ENCODE measurements around the gene RTP5.
"Not testable (repeated sequence)": the region's sequence is repeated elsewhere in the genome, so short reads cannot be mapped to it uniquely, and the experiment has no call there.

Gene RTP5

DNA sequence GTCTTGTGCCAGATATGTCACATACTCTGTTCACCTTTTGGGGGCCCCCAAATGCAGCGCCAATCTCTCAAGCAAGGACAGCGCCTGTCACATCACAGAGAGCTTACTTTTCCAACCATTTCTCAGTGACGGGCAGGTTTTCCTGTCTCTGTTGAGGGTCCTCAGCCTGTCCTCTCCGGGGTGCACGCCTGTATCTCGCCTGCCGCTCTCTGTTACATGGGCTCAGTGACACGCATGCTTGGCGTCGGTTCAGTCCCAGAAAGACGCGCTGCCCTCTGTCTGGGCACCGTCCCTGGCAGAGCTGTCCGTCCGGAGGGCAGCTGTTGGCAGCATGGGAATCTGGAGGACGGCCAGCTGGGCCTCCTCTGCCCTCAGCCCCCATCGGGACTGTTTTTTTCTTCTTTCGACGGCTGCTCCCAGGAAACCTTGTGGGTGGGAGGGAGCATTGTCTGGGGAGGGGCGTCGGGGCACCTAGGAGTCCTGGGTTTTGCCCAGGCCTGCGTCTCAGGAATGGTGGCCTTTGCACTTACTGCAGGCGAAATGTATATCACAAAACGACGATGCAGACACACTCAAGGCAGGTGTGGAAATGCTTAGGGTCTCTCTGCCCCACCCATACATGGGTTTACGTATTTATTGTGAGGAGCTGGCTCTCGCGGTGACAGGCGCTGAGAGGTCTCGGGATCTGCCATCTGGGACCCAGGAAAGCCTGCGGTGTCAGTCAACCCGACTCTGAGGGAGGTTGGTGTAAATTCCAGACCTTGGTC is 30.9 kb downstream of the RTP5 start:
- no peak for DNase-seq

DNA sequence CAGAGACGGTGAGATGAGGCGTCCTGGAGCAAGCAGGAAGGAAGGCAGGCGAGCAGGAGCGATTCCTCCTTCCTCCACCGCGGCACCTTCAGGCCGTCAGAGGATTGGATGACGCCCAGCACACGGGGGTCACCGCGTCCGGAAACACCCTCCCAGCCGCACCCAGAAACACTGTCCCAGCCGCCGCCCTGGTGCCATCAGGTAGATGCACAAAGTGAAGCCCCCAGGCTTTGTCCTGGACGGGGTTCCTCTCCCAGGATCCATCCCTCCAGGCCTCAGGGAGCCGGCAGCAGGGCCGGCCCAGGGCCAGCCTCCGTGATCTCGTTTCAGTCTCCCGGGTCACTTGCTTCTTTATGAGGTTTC is 31.5 kb downstream of the RTP5 start:
- no peak for DNase-seq

DNA sequence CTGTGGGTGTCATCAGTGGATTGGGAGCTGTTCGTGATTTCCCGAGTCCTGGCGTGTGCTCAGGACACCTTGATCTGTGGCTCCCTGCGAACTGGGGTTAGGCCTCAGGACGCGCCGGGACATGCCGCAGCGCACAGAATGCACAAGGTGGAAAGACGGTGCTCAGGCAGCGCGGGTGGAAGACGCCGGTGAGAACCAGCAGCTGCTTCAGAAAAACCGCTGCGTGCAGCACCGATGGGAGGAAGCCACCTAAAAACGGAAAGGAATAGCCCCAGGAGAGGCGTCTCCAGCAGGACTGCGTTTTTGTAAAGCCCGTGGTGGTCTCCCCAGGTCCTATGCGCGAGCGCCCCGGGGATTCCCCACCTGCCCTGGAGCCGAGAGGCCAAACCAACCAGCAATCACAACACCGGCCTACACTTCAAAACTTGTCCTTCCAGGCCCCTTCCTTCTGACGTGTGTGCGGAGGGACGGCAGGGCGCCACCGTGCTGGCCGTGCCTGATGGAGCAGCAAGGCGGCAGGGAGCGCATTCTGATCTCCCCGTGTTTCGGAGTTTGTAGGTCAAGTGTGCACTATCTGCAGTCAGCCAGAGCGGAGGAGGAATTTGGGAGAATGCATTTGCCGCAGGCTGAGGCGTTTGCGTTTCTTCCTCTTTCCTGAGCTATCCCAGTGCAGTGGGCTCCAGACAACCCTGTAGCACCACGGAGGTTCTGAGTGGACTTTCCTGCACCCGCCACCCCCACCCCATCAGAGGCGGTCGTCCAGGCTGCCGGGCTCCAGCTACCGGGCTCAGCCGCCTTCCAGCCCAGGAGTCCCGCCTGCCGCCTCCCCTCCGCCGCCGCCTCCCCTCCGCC is 32.2 kb downstream of the RTP5 start:
- no peak for DNase-seq

DNA sequence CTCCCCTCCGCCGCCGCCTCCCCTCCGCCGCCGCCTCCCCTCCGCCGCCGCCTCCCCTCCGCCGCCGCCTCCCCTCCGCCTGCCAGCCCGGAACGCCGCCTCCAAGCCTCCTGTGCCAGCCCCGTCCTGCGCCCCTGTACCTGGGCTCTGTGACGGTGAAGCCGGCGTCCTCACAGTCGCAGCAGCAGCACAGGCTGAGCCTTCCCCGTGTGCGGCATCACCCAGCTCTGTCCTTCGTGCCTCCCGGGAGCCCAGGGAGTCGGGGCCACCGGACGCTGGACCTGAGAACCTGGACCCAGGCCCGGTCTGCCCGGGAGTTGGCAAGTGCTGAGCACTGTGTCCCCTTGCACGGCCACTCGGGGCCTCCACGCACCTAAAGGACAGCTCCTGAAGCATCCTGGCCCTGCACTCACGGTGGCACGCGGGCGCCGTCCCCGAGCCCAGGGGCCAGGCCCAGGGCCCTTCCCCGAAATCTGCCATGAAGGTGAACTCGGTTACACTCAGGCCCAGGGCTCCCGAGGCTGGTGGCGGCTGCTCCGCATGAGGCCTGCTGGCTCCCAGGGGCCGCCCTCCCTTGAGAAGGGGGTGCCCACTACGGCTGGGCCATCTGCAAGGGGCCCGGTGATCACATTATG is 32.9 kb downstream of the RTP5 start:
- DNase-seq: no peak

DNA sequence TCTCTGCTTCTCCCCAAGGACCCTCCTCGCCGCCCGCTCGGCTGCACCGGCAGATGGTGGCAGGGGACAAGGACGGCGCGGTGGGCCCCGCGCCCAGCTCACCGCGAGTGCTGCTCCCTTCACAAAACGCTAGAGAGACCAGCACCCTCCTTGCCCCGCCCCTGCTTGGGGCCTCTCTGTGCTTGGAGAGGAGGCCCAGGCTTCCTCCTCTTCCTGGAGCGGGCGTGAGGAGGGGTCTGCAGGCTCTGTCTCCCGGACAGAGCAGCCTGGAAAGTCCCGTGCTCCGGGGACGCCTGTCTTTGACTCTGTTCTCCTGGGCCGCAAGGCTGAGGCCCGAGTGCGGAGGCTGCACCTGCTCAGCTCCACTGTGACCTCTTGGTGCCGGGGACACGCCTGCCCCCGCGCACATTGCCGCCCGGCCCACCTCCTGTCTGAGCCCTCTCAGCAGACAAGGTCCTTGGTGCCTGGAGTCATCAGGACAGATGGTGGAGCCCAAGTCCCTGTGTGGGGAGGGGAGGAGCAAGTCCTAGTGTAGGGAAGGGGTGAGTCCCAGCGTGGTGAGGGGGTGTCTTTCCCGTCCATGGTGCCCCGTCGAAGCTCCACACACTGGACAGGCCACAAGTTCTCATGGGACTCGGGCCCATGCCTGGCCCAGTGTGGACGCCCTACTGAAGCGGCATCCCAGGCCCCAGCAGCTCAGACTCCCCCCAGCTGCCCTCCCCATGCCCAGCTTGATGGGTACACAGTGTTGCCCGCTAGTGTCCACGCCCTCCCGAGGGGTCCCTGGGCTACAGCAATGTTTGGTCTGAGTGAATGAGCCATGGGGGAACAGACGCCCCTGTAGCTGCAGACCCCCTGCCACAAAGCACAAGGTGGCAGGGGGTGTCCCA is 33.8 kb downstream of the RTP5 start:
- DNase-seq: no peak

DNA sequence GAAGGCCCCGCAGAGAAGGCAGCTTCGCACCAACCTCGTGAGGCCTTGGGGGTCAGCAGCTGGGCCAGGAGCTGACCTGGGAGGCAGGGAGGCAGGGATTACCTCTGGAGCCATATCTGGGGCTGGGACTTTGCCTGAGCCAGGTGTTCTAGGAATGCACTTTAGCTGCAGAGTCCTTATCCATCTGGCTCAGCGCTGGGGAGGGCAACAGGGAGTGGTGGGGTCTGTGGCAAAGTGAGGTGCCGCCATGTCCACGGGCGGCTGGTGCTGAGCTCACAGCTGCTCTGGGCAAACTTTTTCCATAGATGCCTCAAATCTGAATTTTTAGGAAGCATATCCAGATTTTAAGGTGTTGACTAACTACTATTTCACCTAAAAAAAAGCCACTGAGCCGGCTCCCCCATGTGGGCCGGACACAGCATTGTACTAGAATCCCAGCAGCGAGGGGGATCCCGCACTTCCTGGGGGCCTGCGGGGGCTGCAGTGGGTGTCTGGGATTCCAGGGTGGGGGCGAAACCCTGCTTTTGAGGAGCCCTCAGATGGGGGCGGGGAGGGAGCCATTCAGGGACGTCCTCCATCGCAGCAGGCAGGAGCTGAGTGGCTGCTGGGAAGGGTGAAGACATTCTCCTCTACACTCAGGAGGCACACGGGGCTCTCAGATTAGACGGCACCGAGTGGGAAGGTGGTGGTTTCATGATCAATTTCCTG is 34.6 kb downstream of the RTP5 start:
- no peak for DNase-seq

DNA sequence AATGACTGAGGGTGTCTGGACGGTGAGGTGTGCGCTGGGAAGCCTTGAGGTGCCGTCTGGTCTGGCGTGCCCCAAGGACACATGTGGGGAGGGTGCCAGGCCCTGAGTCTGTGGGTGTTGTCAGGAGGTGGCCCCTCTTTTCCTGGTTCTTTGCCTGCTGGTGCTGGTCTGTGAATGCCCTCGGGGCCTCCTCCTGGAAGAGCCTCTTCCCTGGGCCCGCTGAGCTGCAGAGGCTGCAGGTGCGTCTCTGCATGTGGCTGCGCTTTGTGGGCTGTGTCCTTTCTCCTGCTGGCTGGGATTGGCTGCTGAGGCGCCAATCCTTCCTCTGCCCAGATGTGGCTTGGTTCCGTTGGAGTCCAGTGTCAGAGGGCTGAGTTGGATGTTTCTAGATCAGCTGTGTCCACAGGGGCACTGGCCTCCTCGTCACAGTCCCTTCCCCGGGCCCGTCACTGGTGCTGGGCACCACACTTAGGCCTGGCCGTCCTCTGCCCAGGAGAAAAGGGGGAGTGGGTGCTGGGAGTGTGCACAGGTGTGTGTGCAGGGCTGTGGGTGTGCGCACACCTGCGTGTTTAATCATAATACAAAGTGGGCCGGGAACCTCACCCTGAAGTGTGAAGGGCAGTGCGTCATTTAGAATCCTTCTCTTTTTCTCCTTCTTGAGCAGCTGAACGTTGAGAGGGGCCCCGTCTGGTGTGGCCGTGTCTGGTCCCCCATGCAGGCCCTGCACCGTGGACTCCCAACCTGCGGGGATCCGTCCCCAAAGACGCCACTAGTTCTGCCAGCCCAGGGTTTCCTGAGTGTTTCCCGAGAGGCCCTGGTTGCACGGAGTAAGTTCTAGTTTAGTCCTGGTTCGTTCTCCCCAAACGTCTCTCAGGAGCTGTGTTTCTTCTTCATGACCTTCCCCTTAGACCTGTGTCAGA is 35.5 kb downstream of the RTP5 start:
- DNase-seq: no peak

DNA sequence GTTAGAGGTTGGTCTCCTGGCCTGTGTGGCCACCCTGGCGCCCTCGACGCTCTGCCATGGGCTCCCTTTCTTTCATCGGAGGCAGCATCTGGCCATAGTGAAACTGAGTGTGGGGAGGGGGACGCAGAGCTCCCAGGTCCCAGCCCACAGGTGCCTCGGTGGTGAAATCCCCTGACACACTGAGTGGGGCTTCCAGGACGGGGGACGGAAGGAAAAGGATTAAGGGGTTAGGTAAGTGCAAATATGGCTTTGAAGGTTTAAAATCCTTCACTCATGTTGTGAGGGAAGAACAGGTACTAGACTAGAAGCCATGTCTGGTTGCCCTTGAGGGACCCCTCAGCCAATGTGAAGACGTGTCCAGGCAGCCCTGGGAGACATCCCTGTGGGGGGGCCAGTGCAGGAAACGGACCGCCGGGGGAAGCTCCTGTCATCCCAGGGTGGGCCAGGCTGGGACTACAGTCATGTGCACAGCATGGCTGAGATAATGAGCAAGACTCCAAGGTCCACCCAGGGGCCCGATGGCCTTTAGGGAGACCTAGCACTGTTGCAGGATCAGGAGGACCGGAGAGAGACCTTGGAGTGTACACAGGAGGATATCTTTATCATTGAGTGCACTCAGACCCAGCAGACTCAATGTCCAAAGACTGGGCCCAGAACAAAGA is 36.3 kb downstream of the RTP5 start:
- DNase-seq: no peak

DNA sequence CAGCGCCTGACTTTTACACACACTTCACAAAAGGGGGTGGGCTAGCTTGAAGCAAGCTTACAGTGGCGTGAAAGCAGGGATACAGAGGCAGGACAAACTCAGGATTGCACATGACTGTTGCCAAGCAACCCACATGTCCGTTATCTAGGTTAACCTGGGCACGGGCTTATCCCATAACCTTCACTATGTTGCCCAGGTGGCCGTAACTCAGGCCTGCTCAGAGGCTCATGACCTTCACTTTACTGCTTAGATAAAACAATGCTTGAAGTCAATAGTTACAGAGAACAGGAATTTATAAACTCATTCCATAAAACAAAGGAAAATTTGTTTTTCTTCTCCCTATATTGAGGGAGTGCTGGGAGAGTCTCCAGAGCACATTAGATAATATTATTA is 36.8 kb downstream of the RTP5 start:
- not testable (repeated sequence) for DNase-seq

DNA sequence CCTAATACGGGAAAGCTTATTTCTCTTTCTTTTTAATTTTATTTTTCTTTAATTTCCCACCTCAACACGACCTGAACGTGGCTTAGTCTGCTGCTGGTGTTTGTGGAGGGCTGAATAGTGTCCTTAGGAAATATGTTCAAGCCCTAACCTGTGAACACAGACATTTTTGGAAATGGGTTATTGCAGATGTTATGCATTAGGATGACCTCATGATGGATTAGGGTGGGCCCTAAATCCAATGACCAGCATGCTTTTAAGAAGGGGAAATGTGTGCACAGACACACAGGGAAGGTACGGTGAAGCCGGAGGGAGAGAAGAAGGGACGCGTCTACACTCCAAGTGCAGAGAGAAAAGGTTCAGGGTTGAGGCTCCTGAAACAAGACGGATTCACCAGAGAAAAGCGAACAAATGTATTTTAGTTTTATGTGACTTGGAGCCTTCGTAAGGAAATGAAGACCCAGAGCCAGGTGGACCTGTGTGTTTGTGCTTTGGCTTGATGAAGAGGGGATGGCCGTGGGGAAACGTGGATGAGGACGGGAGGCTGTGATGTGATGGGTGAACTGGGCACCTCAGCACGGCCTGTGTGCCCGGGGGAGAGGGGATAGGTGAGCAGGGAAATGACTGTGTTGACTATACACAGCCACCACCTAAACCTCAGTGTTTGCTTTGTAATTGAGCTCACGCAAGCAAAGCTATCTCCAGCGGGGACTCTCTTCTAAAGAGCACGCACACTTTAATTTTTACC is 37.5 kb downstream of the RTP5 start:
- DNase-seq: no peak

DNA sequence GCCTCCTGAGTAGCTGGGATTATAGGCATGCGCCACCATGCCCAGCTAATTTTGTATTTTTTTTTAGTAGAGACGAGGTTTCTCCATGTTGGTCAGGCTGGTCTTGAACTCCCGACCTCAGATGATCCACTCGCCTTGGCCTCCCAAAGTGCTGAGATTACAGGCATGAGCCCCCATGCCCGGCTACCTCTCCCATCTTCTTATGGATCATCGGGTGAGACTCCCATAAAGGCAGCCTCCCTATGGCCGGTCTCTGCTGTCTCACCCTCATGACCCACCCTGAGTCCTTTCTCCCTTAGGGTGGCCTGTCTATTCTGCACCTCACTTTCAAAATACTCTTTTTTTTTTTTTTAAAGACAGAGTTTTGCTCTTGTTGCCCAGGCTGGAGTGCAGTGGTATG is 38.3 kb downstream of the RTP5 start:
- not testable (repeated sequence) for DNase-seq

DNA sequence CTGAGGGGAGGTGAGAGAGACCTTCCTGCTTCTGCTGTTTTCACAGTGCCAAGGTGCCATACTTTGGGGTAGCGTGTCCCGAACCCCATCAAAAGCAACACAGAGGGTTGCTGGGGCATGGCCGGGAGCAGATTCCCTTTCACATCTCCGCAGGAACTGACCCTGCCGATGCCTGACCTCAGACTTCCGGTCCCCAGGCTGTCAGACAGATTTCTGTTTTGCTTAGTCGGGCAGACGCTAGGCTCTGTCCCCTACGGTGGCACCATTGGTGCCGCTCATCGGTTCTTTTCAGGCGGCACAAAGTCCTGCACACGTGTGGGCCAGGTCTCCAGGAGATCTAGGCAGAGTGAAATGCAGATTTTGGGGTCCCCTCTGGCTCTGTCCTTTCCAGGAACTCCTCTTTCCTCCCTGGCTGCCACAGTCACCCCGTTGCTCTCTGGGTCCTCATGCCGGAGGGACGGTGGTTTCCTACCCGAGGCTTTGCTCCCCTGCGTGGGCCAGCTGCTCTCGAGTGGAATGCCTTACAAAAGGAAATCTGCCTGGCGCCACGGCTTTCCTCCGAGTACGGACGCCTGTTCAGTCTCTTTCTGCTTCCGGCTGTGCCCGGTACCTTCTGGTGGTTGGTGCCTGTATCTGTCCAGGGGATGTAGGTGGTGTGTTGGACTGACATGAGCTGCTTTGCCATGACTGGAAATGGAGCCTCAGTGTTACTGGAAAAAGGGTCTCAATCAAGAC is 39.3 kb downstream of the RTP5 start:
- DNase-seq: no peak

DNA sequence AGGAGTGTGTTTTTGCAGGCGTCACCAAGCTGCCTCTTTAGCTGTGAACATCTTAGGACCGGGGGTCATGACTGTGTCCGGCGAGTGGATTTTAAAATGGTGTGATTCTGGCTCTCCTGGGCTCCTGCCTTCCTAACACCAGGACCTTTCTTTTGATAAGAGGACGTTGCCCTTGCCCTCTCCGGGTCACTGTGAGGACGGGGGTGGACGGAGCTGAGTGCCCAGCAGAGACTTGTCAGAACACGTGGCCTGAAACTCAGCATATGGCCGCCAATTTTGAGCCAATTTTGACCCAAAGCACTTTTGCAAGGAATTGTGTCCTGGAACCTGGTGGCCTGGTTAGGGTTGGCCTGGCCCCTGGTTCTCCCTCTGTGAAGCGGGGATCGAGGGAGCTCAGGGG is 40.2 kb downstream of the RTP5 start:
- DNase-seq: no peak

DNA sequence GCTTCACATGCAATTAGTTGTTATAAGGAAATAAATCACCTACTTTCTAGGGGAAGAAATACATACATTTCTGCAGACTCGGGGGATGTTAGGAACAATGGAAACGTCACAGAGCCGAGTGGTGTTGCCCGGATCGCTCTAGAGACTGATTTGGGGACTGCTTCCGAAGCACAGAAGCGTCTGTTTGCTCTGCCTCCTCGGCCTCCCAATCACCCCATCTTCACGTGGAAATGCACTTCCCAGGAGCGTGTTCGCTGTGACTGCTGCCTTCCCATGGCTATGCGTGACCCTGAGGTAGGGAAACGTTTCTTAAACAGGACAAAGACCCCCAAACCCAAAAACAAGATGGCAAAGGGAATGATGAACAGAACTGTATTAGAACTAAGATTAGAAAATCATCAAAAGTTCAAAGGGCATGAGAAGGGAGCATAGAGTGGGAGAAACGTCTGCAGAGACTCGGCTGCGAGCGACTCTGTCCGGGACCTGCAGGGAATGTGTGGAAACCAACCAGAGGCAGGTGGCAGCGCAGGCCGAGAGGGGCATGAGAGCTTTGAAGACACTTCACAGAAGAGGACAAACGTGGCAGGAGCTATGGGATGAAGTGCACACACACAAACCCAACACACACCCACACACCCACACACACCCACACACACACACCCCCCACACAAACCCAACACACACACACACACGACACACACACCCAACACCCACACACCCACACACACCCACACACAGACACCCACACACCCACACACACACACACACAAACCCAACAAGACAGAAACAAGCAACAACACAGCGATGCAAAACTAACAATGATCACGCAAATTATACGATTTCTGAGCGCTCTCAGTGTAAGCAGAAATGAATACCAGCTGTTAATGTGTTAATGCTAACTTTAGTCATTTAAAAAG is 41.3 kb downstream of the RTP5 start:
- no peak for DNase-seq

DNA sequence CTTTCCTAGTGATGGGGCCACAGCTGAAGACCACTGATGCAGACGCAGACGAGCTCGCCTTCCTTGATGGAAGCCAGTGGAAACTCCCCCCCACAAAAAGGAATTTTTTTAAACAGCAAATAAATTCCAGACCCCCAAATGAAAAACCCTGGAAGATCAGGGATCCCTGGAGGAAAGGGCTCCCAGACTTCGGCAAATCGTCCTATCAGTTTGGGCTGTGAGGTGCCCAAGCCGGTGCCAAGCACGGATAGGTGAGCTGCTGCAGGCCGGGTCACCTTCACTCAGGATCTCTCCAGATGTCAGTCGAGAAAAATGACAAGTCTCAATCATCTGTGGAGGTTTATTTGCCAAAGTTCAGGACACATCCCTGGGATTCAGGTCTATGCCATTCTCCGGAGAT is 42.0 kb downstream of the RTP5 start:
- DNase-seq: no peak

DNA sequence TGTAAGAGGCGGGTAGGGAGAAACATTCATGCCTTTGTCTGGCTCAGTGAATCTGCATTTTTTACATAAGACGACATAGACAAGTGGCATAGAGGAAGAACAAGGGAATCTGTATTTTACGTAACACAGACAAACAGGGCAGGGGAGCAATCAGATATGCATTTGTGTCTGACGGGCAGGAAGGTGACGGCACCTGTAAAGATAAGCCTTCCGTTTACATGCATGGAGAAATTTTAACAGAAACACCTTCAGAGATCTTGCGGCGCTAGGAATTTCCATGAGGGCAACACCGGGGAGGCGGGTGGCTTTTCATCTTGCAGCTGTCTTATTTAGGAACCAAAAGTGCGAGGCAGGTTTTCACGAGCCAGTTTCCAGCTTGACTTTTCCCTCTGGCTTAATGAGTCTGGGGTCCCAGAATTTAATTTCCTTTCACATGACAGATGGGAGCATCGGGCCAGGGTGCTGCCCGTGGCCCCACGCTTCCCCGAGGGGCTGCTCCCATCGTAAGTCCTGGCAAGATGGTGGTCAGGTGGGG is 42.6 kb downstream of the RTP5 start:
- no peak for DNase-seq
